PFSK-1 (cell line): ENCODE measurements around the gene TMEM128.

Experiments used
- FOXP2 ChIP-seq: optimal IDR thresholded peaks from 2 replicates; pipeline ENCODE3; 2011; ENCODE audit warnings: borderline replicate concordance, control low read depth, inconsistent platforms; ENCODE audit not compliant: insufficient read depth; ENCODE audit errors: extremely low read length, extremely low read depth
- POLR2AphosphoS5 ChIP-seq: IDR thresholded peaks from 2 replicates; pipeline ENCODE4 v1.6.1; 2012; ENCODE audit warnings: low read depth, mild to moderate bottlenecking, control low read depth, low read length, moderate library complexity
- SIN3A ChIP-seq: IDR thresholded peaks from 2 replicates; pipeline ENCODE4 v1.6.1; 2012; ENCODE audit warnings: mild to moderate bottlenecking, low read length, moderate library complexity, borderline replicate concordance; ENCODE audit not compliant: insufficient read depth
- TAF1 ChIP-seq: IDR thresholded peaks from 2 replicates; pipeline ENCODE4 v1.6.1; 2012; ENCODE audit warnings: low read length, control low read depth, borderline replicate concordance; ENCODE audit not compliant: insufficient read depth
- TF ChIP-seq, protein P1 (sequence below), 2 experiments: IDR thresholded peaks; 2 replicates each; pipeline versions ENCODE4 v1.6.1 to v1.8.0; 2011 to 2012; ENCODE audit warnings: low read depth in 2 of 2, low read length in 2 of 2, control low read depth in 1 of 2, inconsistent platforms in 1 of 2, mild to moderate bottlenecking in 1 of 2, moderate library complexity in 1 of 2; ENCODE audit not compliant: insufficient read depth in 1 of 2

Gene TMEM128

DNA sequence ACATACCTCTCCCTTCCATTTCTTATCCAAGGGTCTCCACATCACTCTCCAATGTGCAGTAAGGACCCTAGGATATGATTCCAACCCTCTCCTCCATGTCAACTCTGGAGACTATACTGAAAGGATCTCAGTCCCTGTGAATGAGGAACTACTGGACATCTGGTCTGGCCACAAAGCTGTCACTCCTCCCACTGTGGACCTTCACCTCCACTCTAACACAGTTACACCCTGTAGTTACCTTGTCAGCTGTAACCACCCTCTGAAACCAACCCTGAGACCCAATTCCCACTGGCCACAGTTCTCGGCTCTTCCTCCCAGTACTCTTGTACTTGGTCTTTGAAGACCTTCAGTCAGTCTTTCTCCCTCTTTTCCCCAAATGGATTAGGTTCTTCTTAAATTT lies 2.9 kb downstream of the TMEM128 start:
- TF ChIP-seq POLR2AphosphoS5 (no peak), FOXP2 (no peak), SIN3A (no peak)

DNA sequence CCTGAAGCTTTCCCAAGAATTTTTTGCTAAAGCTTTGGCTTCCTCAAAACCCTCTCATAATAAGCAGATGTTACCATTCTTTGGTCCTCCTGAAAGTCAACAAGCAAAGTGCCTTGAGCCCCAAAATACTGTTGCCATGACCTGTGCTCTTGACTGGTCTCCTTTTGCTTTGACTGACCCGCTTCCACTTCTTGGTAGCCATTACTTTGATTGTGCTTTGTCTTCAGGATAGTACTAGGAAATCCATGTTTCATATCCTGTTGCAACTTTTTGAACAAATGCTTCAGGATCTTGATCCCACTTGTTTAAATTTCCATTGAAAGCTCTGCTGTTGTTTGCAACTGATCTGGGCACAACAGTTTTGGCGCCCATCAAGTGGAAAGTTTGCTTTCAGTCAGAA lies 14.4 kb downstream of the TMEM128 start:
- TF ChIP-seq, protein P1, sequence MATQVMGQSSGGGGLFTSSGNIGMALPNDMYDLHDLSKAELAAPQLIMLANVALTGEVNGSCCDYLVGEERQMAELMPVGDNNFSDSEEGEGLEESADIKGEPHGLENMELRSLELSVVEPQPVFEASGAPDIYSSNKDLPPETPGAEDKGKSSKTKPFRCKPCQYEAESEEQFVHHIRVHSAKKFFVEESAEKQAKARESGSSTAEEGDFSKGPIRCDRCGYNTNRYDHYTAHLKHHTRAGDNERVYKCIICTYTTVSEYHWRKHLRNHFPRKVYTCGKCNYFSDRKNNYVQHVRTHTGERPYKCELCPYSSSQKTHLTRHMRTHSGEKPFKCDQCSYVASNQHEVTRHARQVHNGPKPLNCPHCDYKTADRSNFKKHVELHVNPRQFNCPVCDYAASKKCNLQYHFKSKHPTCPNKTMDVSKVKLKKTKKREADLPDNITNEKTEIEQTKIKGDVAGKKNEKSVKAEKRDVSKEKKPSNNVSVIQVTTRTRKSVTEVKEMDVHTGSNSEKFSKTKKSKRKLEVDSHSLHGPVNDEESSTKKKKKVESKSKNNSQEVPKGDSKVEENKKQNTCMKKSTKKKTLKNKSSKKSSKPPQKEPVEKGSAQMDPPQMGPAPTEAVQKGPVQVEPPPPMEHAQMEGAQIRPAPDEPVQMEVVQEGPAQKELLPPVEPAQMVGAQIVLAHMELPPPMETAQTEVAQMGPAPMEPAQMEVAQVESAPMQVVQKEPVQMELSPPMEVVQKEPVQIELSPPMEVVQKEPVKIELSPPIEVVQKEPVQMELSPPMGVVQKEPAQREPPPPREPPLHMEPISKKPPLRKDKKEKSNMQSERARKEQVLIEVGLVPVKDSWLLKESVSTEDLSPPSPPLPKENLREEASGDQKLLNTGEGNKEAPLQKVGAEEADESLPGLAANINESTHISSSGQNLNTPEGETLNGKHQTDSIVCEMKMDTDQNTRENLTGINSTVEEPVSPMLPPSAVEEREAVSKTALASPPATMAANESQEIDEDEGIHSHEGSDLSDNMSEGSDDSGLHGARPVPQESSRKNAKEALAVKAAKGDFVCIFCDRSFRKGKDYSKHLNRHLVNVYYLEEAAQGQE (IDR thresholded peaks at IDR 0.05; ENCODE audit: insufficient read depth in 1 of 2, low read depth in 2 of 2, low read length in 2 of 2) = no peak
- TF ChIP-seq POLR2AphosphoS5 (no peak), SIN3A (no peak), TAF1 (no peak), FOXP2 (no peak)

DNA sequence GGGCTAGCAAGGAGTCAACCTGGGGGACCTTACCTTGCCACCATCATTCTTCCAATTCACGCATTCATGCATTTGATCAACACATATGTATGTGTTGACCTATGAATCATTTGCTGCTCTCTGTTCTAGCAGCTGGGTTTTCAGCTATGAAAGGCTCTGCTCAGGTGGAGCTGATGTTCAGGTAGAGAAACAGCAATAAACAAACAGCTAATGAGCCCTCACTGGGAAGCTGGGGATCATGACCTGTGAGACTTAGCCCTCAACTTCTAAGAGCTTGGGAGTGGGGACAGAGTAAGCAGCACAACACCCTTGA lies 19.7 kb downstream of the TMEM128 start:
- no peak for TF ChIP-seq FOXP2
- no peak for TF ChIP-seq POLR2AphosphoS5
- TF ChIP-seq SIN3A = no peak
- TF ChIP-seq, protein P1 (IDR thresholded peaks at IDR 0.05; ENCODE audit: insufficient read depth in 1 of 2, low read depth in 2 of 2, low read length in 2 of 2) = no peak
- TF ChIP-seq TAF1 = no peak

DNA sequence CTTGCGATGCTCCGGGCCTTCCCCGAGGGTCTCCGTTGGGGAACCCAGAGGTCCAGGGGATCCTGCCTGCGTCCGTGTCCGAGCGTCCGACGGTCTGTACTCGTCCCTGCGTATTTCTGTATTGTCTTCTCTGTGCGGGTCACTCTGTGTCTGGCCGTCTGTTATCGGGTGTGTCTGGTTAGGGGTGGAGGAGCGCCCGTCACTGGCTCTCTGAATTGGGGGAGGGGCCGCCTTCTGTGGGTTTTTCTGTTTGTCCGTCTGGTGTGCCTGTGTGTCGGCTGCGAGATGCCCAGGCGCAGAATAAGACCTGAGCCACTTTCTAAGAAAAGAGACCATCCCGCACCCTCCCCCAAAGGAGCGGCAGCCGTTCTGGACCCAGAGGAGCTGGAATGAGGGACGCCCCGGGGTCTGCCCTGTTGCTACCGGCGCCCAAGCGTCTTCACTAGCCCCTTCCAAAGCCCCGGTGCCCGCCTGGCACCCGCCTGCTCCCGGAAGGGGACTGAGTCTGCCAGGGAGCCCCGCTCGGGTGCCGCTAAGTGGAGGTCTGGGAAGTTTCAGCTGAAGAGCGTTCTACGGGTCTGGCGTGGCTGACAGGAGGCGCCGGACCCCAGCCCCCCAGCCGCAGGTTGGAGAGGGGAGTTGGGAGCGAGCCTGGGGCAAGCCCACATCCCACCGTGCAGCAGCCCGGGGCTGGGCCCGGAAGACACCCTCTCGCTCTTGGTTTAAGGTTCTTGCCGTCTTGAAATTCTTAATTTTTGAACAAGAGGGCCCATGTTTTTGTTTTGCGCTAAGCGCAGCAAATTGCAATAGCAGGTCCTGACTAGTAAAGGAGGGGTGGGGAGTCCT lies 20.3 kb downstream of the TMEM128 start:
- TF ChIP-seq TAF1 (no peak), FOXP2 (no peak), POLR2AphosphoS5 (no peak)

DNA sequence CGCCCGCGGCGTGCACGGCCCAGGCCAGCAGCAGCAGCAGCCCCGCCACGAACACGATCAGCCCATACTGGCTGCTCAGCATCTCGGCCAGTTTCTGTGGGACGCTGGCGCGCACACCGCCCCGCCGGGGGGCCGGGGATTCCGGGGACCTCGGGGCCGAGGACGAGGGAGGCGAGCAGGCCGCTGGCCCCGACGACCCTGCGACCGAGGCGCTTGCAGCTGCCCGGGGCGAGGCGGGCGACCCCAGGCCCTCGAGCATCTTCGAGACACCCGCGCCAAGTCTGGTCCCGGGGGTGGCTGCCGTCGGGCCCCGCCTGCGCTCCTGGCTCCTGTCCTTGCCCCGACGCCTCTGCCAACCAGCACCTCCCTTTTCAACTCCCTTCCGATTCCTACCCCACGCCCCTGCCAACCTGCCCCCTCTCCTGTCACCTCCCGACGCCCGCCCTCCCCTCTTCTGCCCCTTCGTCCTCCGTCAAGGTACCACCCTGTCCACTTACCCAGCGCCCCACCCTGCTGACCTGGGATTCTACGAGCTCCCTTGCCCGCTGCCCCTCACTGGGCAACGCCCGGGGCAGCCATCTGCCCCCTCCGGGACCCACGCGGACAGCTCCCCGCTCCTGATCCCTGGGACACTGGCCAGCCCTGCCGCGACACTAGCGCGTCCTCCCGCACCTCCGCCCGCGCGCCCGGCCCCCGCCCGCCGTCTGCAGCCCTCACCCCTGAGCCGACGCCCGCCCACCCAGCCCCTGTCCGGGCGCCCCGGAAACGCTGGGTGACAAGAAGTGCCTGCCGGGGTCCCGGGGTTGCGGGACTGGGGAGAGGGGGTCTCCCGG lies 21.2 kb downstream of the TMEM128 start, which contains the start of gene OTOP1:
Gene OTOP1 (minus strand): TSS at position 324 of the 833 bp plus-strand sequence. CDS start 65 bp downstream, at position 259.
- TF ChIP-seq SIN3A (no peak), TAF1 (no peak), FOXP2 (no peak), POLR2AphosphoS5 (no peak)
- TF ChIP-seq, protein P1 (IDR thresholded peaks at IDR 0.05; ENCODE audit: insufficient read depth in 1 of 2, low read depth in 2 of 2, low read length in 2 of 2) = no peak
